Measurements from ENCODE around the gene FASTKD1.
"Not testable (repeated sequence)": the region's sequence is repeated elsewhere in the genome, so short reads cannot be mapped to it uniquely, and the experiment has no call there.

- TF ChIP-seq CTCF (conservative IDR thresholded peaks at IDR 0.05; ENCODE audit: low read length); EZH2phosphoT487 (IDR thresholded peaks at IDR 0.05; ENCODE audit: borderline replicate concordance): not testable (repeated sequence)
Measured at GRCh38 chr2:169516488-169516995, 57.1 kb downstream of the FASTKD1 start.
